Loucy (cell line): ENCODE results near the gene NUMB.

ENCODE experiments used
- H2AFZ ChIP-seq: fragments of 200-600 bp; sonication (generic); 2 replicates; pipeline ENCODE4 v1.6.0; 2016; ENCODE audit warnings: antibody characterized with exemption, mild to moderate bottlenecking, low read length, moderate library complexity
- H3F3A ChIP-seq: fragments of 200-600 bp; 2 replicates; pipeline ENCODE4 v1.6.0; 2016; ENCODE audit warnings: antibody characterized with exemption, low read depth, mild to moderate bottlenecking
- H3K27me3 ChIP-seq: fragments of 200-600 bp; sonication (generic); 2 replicates; pipeline ENCODE4 v1.6.1; 2014; ENCODE audit warnings: low read length, mild to moderate bottlenecking; ENCODE audit not compliant: insufficient read depth, poor library complexity, severe bottlenecking
- H3K36me3 ChIP-seq: fragments of 200-600 bp; sonication (generic); 2 replicates; pipeline ENCODE4 v1.6.1; 2016; ENCODE audit warnings: low read length; ENCODE audit not compliant: insufficient read depth
- H3K4me1 ChIP-seq: fragments of 200-600 bp; sonication (generic); 2 replicates; pipeline ENCODE4 v1.5.1; 2014; ENCODE audit warnings: low read length, mild to moderate bottlenecking; ENCODE audit not compliant: insufficient read depth, poor library complexity, severe bottlenecking
- H3K4me2 ChIP-seq: fragments of 200-600 bp; sonication (generic); 2 replicates; pipeline ENCODE4 v1.6.0; 2014; ENCODE audit warnings: antibody characterized with exemption, low read length, low read depth, mild to moderate bottlenecking; ENCODE audit not compliant: poor library complexity, severe bottlenecking
- H3K4me3 ChIP-seq: fragments of 200-600 bp; sonication (generic); 2 replicates; pipeline ENCODE4 v1.5.1; 2014; ENCODE audit warnings: low read length, mild to moderate bottlenecking, mixed read lengths; ENCODE audit not compliant: poor library complexity, severe bottlenecking
- H3K79me2 ChIP-seq: fragments of 200-600 bp; sonication (generic); 2 replicates; pipeline ENCODE4 v1.6.1; 2014; ENCODE audit warnings: low read length; ENCODE audit not compliant: insufficient read depth
- H3K9ac ChIP-seq: fragments of 200-600 bp; sonication (generic); 2 replicates; pipeline ENCODE4 v1.6.0; 2014; ENCODE audit warnings: mild to moderate bottlenecking, low read depth, low read length, moderate library complexity; ENCODE audit not compliant: poor library complexity, severe bottlenecking
- H3K9me2 ChIP-seq: fragments of 200-600 bp; sonication (generic); replicated peaks from 2 replicates; pipeline ENCODE4 v1.6.1; 2016; ENCODE audit warnings: low read depth, low read length, mixed read lengths
- H3K9me3 ChIP-seq: fragments of 200-600 bp; sonication (generic); 2 replicates; pipeline ENCODE4 v1.6.1; 2014; ENCODE audit warnings: mild to moderate bottlenecking, antibody characterized with exemption, low read length, low read depth; ENCODE audit not compliant: insufficient read depth
- H4K20me1 ChIP-seq: fragments of 200-600 bp; sonication (generic); 2 replicates; pipeline ENCODE4 v1.6.0; 2014; ENCODE audit warnings: antibody characterized with exemption, low read length, mild to moderate bottlenecking; ENCODE audit not compliant: insufficient read depth, poor library complexity, severe bottlenecking
- EZH2phosphoT487 ChIP-seq: fragments of 200-600 bp; IDR thresholded peaks from 2 replicates; pipeline ENCODE4 v1.6.1; 2018; ENCODE audit warnings: antibody characterized with exemption, mild to moderate bottlenecking, moderate library complexity, borderline replicate concordance
- TF ChIP-seq, protein P1 (sequence below): fragments of 200-600 bp; sonication (generic); conservative IDR thresholded peaks from 2 replicates; pipeline ENCODE4 v1.5.1; 2014; ENCODE audit warnings: mild to moderate bottlenecking, antibody characterized with exemption, low read length

NUMB gene

DNA sequence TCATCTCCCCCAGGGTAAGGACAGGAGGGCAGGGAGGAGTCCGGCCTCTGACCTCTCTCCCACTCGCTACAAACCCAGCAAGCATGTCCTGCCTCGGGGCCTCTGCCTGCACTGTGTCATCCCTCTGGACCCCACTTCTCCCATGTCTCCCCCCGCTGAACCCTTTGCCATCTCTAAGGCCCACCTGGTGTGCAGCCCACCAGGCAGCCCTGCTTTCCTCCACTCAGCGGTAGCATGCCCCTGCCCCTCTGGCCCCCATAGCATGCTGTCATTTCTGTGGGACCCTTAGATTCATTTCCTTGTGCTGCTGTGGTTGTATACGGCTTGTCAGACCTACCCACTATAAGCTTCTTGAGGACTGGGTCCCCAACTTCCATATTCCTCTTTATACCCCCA is 203.3 kb downstream of the NUMB start:
- Histone ChIP-seq H3K9me3 (no peaks in the 10 kb centered on the region), H3F3A (no peaks in the 10 kb centered on the region), H3K4me3 (no peak overlapping the region), H3K9me2 (no peaks in the 10 kb centered on the region), H3K4me2 (no peak overlapping the region), H3K27me3 (no peaks in the 10 kb centered on the region), H3K36me3 (no peaks in the 10 kb centered on the region), H3K9ac (no peak overlapping the region), H4K20me1 (no peaks in the 10 kb centered on the region), H3K4me1 (no peaks in the 10 kb centered on the region), H3K79me2 (no peaks in the 10 kb centered on the region), H2AFZ (no peak overlapping the region)
- TF ChIP-seq, protein P1, sequence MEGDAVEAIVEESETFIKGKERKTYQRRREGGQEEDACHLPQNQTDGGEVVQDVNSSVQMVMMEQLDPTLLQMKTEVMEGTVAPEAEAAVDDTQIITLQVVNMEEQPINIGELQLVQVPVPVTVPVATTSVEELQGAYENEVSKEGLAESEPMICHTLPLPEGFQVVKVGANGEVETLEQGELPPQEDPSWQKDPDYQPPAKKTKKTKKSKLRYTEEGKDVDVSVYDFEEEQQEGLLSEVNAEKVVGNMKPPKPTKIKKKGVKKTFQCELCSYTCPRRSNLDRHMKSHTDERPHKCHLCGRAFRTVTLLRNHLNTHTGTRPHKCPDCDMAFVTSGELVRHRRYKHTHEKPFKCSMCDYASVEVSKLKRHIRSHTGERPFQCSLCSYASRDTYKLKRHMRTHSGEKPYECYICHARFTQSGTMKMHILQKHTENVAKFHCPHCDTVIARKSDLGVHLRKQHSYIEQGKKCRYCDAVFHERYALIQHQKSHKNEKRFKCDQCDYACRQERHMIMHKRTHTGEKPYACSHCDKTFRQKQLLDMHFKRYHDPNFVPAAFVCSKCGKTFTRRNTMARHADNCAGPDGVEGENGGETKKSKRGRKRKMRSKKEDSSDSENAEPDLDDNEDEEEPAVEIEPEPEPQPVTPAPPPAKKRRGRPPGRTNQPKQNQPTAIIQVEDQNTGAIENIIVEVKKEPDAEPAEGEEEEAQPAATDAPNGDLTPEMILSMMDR, result no peak
- TF ChIP-seq EZH2phosphoT487, result no peak

DNA sequence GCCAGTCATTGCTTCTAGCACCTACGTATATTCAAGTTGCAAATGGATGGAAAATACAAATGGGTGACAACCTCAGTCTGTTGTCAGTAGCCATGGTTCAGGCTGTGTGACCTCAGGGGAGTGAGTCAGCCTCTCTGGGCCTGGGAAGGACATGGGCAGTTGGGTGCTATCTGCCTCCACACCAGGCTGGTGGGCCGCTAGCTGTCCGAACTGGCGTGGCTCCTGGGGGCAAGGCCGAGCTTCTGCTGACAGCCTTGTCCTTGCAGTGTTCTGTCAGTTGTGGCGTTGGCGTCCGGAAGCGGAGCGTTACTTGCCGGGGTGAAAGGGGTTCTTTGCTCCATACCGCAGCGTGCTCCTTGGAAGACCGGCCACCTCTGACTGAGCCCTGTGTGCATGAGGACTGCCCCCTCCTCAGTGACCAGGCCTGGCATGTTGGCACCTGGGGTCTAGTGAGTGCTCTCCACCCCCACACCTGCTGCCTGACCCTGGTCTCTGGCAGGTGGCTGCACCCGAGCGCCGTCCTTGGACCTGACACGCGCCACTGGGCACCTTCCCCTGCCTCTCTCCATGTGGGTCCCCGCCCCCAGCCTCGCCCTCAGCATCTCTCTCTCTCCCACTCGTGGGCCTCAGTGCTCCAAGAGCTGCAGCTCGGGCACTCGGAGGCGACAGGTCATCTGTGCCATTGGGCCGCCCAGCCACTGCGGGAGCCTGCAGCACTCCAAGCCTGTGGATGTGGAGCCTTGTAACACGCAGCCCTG is 203.9 kb downstream of the NUMB start:
- no peak for TF ChIP-seq EZH2phosphoT487
- TF ChIP-seq, protein P1, result no peak
- Histone ChIP-seq H3K27me3 (no peaks in the 10 kb centered on the region), H3F3A (no peaks in the 10 kb centered on the region), H4K20me1 (no peaks in the 10 kb centered on the region), H3K9ac (no peak overlapping the region), H3K4me2 (no peak overlapping the region), H3K79me2 (no peaks in the 10 kb centered on the region), H3K9me2 (no peaks in the 10 kb centered on the region), H3K9me3 (no peaks in the 10 kb centered on the region), H2AFZ (no peak overlapping the region), H3K36me3 (no peaks in the 10 kb centered on the region), H3K4me1 (no peaks in the 10 kb centered on the region), H3K4me3 (no peak overlapping the region)

GRCh38 chr14:73253721-73254120 is 204.6 kb downstream of the NUMB start:
- Histone ChIP-seq H3K9ac (no peak overlapping the region), H3K9me3 (no peaks in the 10 kb centered on the region), H3K79me2 (no peaks in the 10 kb centered on the region), H3K4me2 (no peak overlapping the region), H3K4me1 (no peaks in the 10 kb centered on the region), H3K9me2 (no peaks in the 10 kb centered on the region), H3K27me3 (no peaks in the 10 kb centered on the region), H4K20me1 (no peaks in the 10 kb centered on the region), H3F3A (no peaks in the 10 kb centered on the region), H3K36me3 (no peaks in the 10 kb centered on the region), H2AFZ (no peak overlapping the region), H3K4me3 (no peak overlapping the region)
- no peak for TF ChIP-seq EZH2phosphoT487
- TF ChIP-seq, protein P1, result no peak
